C4-2B (cell line): ENCODE measurements around the gene AGFG1.

Experiments
- H3K27ac ChIP-seq: fragments of 450-650 bp; 2 replicates; pipeline ENCODE4 v1.5.1; 2017
- CTCF ChIP-seq: fragments of 450-650 bp; conservative IDR thresholded peaks from 2 replicates; pipeline ENCODE4 v1.5.1; 2017; ENCODE audit warnings: mild to moderate bottlenecking
- ZFX ChIP-seq: fragments of 450-650 bp; IDR thresholded peaks from 2 replicates; pipeline ENCODE4 v1.6.1; 2017

Gene AGFG1

GRCh38 chr2:227545990-227546389, 74.0 kb downstream of the AGFG1 start:
- TF ChIP-seq ZFX, result no peak
- TF ChIP-seq CTCF, result peak; percentile 30; the same call in 1 of the 2 replicates

GRCh38 chr2:227551836-227552235, 79.9 kb downstream of the AGFG1 start:
- no peak overlapping the region for H3K27ac ChIP-seq
- TF ChIP-seq ZFX, result no peak
- no peak for TF ChIP-seq CTCF

More at GRCh38 chr2:227545990-227546389, 74.0 kb downstream of the AGFG1 start:
- H3K27ac ChIP-seq, result no peak overlapping the region

- no peak overlapping the region for H3K27ac ChIP-seq
- no peak for TF ChIP-seq ZFX
- TF ChIP-seq CTCF, result no peak
Measured at GRCh38 chr2:227562581-227562980, 90.6 kb downstream of the AGFG1 start.

GRCh38 chr2:227565080-227565479, 93.1 kb downstream of the AGFG1 start:
- TF ChIP-seq ZFX, result no peak
- no peak for TF ChIP-seq CTCF
- no peak overlapping the region for H3K27ac ChIP-seq

GRCh38 chr2:227566012-227566411, 94.1 kb downstream of the AGFG1 start:
- no peak for TF ChIP-seq ZFX
- TF ChIP-seq CTCF, result no peak
- H3K27ac ChIP-seq, result no peak overlapping the region

GRCh38 chr2:227568852-227569169, 96.9 kb downstream of the AGFG1 start:
- H3K27ac ChIP-seq, result no peak overlapping the region
- no peak for TF ChIP-seq CTCF
- no peak for TF ChIP-seq ZFX

GRCh38 chr2:227570615-227571014, 98.7 kb downstream of the AGFG1 start:
- TF ChIP-seq ZFX (no peak), CTCF (no peak)

GRCh38 chr2:227576110-227576509, 104.2 kb downstream of the AGFG1 start:
- no peak overlapping the region for H3K27ac ChIP-seq
- TF ChIP-seq ZFX (no peak), CTCF (no peak)

More at GRCh38 chr2:227570615-227571014, 98.7 kb downstream of the AGFG1 start:
- H3K27ac ChIP-seq, result no peak overlapping the region
